Measurements from ENCODE around the gene CNTN4.

Gene CNTN4

DNA sequence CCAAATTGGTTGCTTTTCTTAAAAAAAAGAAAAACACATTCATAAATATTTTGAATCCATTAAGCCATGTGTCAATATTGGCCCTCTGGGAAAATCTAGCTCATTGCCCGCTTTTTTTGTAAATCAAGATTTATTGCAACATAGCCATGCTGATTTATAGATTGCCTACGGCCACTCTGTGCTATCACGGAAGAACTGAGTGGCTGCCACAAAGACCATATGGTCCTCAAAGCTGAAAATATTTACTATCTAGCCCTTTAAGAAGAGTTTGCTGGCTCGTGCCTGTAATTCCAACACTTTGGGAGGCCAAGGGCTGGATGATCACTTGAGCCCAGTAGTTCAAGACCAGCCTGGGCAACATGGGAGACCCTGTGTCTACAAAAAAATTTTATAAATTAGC lies 965.6 kb downstream of the CNTN4 start:
- DNase-seq (ENCODE audit: low read depth) = no peak

DNA sequence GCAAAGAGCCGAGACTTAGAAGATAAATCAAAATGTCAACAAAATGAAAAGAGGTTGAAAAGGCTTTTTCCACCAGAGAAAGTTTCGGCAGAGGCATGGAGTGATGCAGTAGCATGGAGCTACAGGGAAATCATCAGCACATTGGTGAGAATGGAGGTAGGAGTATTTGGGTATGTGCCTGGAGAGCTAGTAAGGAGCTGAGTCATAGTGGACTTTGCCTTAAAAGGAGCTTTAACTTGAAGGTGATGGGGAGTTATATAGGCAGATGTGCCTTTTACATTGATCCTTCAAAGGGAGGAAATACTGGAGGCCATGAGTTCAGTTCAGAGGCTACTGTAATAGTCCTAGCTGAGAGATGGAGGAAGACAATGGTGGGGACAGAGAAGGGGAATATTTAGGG lies 967.2 kb downstream of the CNTN4 start:
- no peak for DNase-seq (ENCODE audit: low read depth)

DNA sequence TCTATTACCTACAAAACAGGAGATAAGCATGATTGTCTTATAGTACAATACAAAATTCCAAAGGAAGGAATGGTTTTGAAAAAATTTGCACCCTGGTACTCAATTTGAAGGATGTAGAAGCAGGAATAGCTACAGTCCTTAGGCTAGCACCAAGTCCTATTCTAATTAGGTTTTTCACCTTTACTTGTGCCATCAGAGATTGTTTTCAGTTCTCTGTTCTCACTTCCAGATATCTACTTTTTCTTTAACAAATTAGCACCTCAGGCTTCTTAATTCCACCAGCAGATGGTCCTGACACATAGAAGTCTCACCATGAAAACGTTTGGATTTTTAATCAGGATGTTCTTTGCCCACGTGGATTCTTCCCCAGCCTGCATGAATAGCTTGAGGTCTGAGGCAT lies 967.7 kb downstream of the CNTN4 start:
- DNase-seq (ENCODE audit: low read depth) = no peak

DNA sequence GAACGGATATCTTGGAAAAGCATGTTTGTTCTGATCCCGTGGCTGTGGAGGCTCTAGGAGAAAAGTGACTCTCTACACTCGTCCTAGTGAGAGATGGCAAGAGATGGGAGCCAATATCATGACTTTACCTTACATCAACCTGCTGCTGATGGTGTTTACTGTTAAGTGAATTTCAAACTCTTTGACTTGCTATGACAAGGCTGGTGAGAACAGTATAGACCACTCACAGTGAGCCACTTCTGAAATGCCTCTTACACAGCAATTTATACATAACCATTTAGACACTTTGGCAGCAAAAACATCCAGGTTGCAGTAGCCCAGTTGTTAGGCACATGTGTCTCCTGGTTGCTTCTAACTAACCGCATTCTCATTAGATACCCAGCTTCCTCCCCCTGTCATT lies 968.2 kb downstream of the CNTN4 start:
- DNase-seq (ENCODE audit: low read depth) = no peak

DNA sequence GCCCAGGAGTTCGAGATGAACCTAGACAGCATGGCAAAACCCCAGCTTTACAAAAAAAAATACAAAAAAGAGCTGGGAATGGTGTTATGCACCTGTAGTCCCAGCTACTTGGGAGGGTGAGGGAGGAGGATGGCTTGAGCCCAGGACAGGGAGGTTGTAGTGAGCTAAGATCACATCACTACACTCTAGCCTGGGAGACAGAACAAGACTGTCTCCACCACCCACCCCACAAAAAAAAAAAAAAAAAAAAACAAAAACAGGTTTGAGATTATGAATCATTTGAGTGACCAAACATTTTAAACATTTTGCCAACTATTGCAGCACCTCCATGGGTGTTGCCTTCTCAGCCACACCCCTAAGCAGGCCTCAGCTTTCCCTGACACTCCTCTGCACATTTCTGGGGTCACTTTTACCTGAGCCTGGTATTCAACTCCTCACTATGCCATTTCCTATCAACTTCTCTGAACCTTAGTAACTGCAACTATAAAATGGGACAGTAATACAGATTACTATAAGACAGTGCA lies 969.8 kb downstream of the CNTN4 start:
- DNase-seq (ENCODE audit: low read depth) = no peak

DNA sequence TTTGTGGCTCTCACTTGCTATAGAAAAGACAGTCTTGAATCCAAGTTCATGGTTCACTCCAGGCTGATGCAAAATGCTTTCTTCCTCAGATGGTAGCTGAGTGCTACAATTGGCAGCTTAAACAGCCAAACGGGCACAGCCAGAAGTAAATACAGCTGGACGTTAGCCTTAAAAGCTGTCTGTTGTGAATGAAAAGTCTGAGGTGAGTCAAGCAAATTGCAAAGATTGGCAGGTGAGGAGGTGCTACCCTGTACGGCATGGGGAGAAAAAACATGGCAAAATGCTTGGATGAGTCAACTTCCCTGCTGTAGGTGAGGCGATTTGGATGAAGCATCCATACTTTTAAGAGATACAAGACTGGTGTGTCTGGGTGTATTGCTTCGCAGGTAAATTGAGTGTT lies 971.1 kb downstream of the CNTN4 start:
- DNase-seq (ENCODE audit: low read depth) = no peak

DNA sequence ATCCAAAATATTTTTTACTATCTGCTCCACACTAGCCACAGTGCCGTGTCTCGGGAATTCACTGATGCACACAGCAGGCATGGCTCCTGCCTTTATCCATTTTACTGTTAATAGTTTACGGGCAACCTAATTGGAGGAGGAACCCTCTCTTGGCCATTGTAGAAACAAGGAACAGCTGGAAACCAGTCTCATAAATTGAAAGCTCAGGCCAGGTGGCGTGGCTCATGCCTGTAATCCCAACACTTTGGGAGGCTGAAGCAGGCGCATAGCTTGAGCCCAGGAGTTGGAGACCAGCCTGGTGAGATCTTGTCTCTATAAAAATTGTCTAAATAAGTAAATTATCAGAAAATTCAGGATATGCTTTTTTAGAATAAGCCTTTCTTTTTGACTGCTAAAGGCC lies 972.5 kb downstream of the CNTN4 start:
- no peak for DNase-seq (ENCODE audit: low read depth)

DNA sequence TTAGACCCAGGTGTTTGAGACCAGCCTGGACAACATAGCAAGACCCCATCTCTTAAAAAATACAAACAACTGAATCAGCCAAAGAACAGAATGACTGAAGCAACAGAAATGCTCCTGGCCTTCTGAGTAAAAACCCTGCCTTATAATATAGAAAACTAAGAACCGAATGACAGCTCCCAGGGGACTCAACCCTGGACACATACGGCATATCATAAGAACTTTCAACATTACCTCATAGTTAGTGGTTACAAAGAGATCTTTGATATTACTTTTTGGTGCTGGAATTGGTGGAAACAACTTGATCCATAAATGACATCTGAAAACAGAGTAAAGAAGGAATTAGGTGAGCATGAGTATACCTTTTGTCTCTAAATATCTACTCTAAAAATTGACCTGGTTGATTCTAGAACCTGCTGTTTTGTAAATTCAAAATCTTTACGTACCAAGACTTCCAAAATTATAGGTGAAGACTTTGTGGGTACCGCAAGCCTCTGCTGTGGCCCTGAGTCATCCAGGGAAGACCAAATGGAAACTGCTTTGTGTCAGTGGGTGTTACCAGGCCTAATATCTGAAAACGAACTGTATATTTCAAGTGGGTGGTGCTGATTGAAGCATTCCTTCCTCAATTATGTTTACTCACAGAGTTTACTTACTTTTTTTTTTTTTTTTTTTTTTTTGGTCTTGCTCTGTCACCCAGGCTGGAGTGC lies 976.0 kb downstream of the CNTN4 start:
- DNase-seq (ENCODE audit: low read depth) = no peak

DNA sequence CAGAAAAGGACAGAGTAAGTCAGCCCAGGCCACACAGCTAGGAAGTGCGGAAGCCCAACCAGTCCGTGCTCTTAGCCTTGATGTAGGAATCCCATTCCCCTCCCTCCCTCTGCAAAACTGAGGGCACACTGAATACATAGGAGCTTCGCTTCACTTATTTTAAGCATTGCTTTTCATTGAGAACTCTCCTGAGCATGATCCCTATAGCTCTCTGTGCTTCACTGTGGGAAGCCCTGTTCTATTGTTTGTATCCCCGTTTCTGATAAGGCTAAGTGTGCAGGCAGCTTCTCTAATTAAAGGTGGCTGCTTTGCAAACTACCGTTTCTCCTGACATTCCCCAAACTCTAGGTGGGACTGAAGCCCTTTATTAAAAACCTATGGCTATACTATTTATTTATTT lies 981.6 kb downstream of the CNTN4 start:
- no peak for DNase-seq (ENCODE audit: low read depth)

DNA sequence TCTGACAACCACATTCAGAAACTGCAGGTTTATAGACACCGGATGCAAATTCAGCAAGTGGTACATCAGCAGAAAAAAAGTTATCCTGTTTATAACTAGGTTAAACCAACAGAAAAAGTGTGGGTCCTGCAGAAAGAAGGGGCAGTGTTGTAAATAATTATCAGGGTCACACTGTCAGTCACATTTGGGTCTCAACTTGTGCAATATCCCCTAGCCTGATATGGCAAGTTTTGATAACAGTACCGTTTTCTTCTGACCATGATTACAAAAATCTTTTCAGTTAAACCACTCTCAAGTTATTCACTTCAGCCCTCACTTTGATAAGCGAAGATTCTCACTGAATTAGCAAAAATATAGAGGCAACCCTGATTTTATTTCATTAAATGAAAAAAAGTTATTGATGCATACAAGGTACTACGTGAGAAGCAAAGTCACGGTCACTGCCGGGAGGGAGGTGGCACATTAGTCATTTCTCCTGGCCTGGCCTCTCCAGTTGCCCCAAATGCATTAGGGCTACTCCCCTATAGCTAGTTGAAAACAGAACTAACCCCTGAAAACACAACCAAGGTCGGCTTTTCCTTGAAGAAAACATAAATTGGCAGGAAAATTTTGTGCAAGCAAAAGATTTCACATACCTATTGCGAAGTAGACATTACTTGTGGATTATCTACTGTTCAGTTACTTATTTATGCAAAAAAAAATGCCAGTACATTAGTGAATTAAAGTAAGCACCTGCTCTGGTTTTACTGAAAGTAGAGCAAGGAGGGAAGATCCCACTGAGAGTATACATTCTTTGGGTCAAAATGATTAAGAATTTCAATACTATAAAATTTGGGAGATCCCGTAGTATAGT lies 982.9 kb downstream of the CNTN4 start:
- DNase-seq (ENCODE audit: low read depth) = no peak

DNA sequence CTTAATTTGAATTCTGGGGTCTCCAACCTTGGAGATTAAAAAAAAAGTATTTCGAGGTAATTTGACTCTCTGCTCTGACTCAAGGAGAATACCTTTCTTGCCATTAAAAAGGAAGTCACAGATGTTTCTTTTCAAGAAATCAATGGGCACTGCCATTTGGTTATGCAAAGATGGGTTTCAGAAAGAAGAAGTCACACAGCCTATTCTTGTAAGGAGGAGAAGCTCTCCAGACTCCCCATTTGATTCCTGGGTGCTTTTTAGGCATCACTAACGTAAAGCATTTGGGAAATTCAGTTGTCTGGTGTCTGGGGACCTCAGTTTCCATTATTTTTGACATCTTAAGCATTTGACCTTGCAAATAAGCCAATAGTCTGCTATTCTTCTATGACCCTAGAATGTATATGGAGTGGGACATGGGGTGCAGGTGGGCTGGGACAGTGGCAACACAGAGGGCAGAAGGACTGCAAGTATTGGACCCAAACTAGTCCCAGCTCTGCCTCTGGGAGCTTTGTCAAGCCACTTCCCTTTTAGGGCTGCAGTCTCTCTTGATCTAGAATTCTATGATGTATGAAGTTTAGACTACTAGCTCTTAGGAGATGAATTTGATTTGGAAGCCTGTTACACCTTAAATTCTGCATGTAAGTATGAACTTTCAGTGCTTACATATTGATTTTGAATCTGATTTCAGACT lies 983.7 kb downstream of the CNTN4 start:
- DNase-seq (ENCODE audit: low read depth) = no peak

DNA sequence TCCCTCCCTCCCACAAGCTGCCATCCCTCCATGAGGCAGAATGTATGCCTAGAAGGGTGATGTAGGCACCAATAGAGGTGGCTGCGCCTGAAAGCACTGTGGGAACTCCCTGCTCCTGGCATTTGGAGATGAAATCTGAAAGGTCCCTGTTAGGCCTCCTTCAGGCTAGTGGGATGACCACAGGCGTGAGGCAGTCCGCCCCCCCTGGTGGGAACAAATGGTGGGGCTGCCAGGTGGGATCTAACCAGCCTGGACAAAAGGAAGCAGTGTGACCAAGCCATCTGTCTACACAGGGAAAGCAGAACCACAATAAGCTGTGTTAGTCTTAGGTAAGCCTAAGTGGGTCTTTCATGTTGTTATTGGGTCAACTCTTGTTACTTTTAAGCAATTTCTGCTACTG lies 986.2 kb downstream of the CNTN4 start:
- no peak for DNase-seq (ENCODE audit: low read depth)

DNA sequence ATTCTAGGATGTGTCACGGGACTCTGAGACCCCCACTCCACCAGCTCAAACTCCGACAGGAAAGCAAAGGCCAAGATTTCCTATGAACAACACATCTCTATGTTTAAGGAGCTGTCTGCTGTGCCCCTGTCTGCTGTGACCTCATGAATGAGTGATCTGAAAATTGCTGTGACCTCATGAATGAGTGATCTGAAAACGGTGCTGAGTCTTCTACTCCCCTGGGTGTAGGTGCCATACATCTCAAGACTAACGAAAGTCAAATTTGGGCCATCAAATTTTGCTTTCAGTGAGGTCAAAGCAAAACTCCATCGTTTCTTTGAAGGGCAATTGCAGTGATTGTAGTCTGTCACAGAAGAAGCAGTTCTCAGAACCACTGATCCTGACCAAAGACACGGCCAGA lies 987.1 kb downstream of the CNTN4 start:
- DNase-seq (ENCODE audit: low read depth) = no peak

DNA sequence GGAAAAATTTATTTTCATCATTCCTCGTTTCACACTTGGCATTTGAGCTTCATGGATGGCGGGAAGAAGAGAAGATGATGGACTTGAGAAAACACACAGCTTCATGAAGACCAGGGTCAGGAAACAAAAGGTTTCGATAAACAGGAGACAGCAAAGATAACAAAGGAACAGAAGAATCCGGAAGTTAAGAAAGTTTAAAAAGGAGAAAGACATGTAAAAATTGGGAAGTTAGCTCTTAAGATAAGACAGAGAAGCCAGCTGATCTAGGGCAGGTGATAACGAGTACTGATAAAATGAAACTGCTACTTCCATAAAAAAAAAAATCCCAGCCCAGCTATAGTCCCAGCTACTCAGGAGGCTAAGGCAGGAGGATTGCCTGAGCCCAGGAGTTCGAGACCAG lies 987.6 kb downstream of the CNTN4 start:
- DNase-seq (ENCODE audit: low read depth) = no peak

DNA sequence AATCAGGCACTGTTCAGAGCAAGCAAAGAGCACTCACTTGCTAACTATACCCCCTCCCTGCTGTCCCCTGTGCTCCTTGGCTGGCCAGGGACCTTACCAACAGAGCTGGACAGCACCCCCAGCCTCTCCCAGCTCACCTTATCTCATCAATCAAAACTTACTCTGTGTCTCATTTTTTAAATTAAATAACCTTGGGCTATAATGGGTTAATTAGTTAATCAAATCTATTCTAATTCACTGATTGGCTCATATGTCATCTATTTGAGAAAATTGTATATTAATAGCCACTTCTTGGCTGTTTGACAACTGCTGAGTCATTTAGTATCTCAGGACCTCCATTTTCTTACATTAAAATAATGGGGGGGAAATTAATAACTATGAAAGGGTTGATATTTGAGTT lies 988.6 kb downstream of the CNTN4 start:
- DNase-seq (ENCODE audit: low read depth) = no peak

DNA sequence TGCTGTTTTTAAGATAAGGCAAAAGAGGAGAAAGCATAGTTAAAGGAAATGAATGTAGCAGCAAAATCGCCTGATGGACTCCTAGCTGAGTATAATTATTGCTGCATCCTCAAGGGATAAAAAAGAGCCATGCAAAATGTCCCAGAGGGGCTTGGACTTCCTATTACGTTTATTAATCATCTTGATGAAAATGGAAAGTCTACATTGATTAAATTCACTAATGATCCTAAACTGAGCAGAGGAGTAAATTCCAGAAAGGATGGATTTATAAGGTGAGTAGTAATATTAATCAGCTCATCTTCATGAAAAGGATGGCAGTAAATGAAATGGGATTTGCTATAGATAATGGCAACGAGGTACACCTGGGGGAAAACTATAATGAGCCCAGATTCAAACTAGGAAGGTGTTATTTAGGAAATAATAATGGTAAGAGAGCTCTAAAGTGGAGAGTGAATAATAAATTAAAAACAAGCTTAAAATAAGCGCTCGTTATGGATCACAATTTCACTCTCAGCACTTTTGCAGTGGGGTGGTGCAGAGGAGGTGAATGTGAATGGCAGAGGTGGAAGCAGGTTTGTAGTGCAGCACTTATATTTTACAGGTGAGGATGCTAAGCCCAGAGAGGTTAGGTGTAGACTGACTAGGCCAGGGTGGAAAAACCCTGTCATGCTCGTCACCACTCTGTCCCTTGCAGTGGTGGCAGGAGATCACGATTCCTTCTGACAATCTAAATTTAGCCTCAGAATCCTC lies 989.2 kb downstream of the CNTN4 start:
- DNase-seq (ENCODE audit: low read depth) = no peak

DNA sequence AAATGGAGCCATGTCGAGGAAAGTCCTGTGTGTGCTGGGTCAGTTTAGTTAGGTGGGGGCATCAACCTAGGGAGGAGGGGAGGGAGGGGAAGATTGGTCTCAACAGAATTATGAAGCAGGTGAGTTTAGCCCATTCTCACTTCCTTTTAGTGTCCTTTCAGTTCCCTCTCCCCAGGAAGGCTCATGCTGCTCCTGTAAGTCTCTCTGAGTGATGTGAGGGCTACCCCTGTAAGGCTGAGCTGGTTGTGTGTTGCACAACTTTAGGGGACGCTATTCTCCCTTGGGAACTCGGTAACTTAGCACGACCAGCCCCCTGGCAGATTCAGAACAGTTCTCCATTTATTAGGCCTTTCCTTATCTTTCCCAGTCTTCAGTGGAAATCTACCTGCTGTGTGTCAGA lies 990.4 kb downstream of the CNTN4 start:
- DNase-seq (ENCODE audit: low read depth) = no peak

DNA sequence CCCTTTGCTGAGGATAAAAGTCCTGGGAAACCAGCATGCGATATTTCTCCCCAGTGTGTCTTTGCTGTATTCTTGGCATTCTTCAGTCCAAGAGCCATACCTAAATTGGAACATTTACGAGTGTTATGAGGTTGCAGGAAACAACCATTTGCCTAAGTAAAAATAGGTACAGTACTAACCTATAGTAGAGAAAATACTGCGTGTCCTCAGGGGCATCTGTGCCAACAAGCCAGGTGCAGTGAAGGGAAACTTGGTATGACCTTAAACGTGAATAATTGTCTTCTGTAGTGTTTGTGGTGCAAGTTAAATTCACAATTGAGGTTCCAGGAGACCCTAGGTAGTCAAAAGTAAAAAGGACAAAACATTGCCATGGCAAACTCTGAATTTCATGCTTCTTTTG lies 999.3 kb downstream of the CNTN4 start:
- DNase-seq (ENCODE audit: low read depth) = no peak

DNA sequence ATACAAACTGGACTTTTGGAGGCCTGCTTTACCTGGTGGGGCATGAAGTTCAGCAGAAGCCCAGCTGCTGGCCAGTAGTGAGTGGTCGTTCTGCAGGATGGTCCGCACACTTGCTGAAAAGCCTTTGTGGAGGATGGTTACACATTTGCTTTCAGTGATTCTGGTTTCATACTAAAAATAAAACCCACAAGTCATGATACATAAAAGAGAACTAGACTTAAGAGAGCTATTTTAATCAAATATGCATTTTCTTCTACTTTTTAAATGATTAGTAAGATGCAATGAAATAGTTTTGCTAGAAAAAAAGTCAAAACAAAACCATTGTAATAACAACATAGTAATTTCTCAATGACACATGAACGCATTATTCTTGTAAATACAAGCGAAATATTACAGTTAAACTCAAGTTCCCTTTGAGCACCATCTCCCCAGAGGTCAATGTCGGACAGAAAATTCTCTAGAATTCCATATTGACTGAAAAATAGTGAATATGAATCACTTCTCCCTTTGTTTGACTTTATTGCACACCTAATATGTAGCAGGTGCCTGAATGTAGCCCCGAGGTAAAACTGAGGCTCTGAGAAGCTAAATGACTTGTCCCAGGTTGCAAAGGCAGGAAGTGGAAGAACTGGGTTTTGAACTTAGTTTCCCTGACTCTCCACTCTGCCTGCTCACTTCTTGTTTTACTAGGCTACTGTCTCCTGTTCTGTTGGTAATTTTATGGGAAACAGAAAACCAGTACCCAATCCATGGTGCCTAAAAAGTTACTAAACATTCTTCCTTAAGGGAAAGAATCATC lies 1003.2 kb downstream of the CNTN4 start:
- DNase-seq (ENCODE audit: low read depth) = no peak

DNA sequence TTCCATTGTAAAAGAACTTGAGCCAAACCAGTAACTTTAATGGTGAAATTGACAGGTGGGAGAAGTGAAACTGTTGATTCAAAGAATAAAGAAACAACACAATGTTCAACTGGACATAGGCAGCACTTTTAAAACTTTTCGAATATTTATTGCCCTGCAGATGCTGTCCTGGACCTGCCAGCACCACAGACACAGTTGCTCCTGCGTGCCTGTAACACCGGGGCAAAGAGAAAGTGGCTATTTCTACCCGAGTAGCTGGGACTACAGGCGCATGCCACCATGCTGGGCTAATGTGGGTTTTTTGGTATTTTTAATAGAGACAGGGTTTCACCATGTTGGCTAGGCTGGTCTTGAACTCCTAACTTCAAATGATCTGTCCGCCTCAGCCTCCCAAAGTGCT lies 1004.1 kb downstream of the CNTN4 start:
- no peak for DNase-seq (ENCODE audit: low read depth)

DNA sequence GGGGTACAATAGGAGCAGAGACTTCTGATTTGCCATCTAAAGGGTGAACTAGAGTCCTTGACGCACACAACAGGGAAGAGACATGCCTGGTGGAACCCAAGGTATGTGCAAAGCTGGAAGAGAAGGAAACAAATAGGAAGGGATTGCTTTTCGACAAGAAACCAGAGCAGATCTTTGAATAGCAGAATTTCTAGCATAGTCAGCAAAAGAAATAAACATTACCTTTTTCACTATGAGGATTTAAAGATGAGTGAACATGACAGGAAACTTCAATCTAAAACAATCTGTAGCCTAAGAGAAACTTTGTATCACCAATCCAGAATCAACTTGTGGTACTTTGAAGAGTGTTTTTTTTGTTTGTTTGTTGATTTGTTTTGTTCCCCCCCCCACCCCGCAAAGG lies 1006.6 kb downstream of the CNTN4 start:
- no peak for DNase-seq (ENCODE audit: low read depth)

All from GM04504 (cell line).